Measurements from ENCODE around the gene CYP3A7. TPM values are rescaled to one million over a fixed set of nuclear protein-coding genes. Genes with fewer than 3 reads are reported as not detected.
"Not testable (repeated sequence)": the region's sequence is repeated elsewhere in the genome, so short reads cannot be mapped to it uniquely, and the experiment has no call there.

Gene CYP3A7
- polyA plus RNA-seq, 1 of the 3 experiments (the other 2 are of a cell fraction) = not detected

- no peak for TF ChIP-seq RFX5 (IDR thresholded peaks at IDR 0.05; ENCODE audit: low read length)
- no peak for TF ChIP-seq CTCF (IDR thresholded peaks at IDR 0.05)
- TF ChIP-seq MAX (IDR thresholded peaks at IDR 0.05; ENCODE audit: low read depth) = no peak
- no peak for TF ChIP-seq RXRA (IDR thresholded peaks at IDR 0.05; ENCODE audit: borderline replicate concordance, low read depth)
- TF ChIP-seq TCF12 (IDR thresholded peaks at IDR 0.05) = no peak
- TF ChIP-seq USF2 (IDR thresholded peaks at IDR 0.05; ENCODE audit: borderline replicate concordance, low read depth, low read length) = no peak
- TF ChIP-seq FOXJ3 (CRISPR knock-in tag; IDR thresholded peaks at IDR 0.05) = no peak
- no peak for TF ChIP-seq RCOR1 (IDR thresholded peaks at IDR 0.05; ENCODE audit: low read length)
Observed at GRCh38 chr7:99737726-99738125, 2.7 kb upstream of the CYP3A7 start (continued).

- H4K20me1 ChIP-seq (ENCODE audit: insufficient read depth); H3K9ac ChIP-seq; H3K9me2 ChIP-seq; H3K27ac ChIP-seq (ENCODE audit: low read depth in 2 of 2, low read length in 1 of 2); H3F3A ChIP-seq (replicated peaks; ENCODE audit: insufficient read depth); H3K27me3 ChIP-seq (ENCODE audit: insufficient read depth); H3K4me1 ChIP-seq (ENCODE audit: control insufficient read depth in 1 of 2, insufficient read depth in 2 of 2, low read depth in 1 of 2, low read length in 1 of 2); CTCF ChIA-PET; H3K4me3 ChIP-seq (ENCODE audit: low read depth in 2 of 2, low read length in 1 of 2); H3K9me3 ChIP-seq; H3K4me2 ChIP-seq; H3K79me2 ChIP-seq (ENCODE audit: insufficient read depth); H2AFZ ChIP-seq (ENCODE audit: low read depth); POLR2A ChIA-PET; H3K36me3 ChIP-seq (replicated peaks in 1 of 2; ENCODE audit: control insufficient read depth in 1 of 2, insufficient read depth in 2 of 2, low read length in 1 of 2); DNase-seq: not testable (repeated sequence)
- 13% methylated on average over 4 of the region's 4 CpGs for WGBS (ENCODE audit: low lambda C conversion rate)
Observed at GRCh38 chr7:99736667-99737066, 1.7 kb upstream of the CYP3A7 start.

GRCh38 chr7:99733448-99733847 lies 1.5 kb downstream of the CYP3A7 start:
- TF ChIP-seq MAX (IDR thresholded peaks at IDR 0.05; ENCODE audit: low read depth) (no peak), CTCF (IDR thresholded peaks at IDR 0.05) (peak; percentile 55)
- Histone ChIP-seq H2AFZ (ENCODE audit: low read depth) (no peak overlapping the region), H3F3A (replicated peaks; ENCODE audit: insufficient read depth) (no peaks in the 10 kb centered on the region), H4K20me1 (ENCODE audit: insufficient read depth) (no peaks in the 10 kb centered on the region), H3K9me3 (no peaks in the 10 kb centered on the region), H3K4me3 (ENCODE audit: low read depth in 2 of 2, low read length in 1 of 2) (no peak overlapping the region), H3K79me2 (ENCODE audit: insufficient read depth) (no peaks in the 10 kb centered on the region), H3K4me1 (ENCODE audit: control insufficient read depth in 1 of 2, insufficient read depth in 2 of 2, low read depth in 1 of 2, low read length in 1 of 2) (peaks cover 0 to 9% of the 10 kb centered on the region in 2 experiments; a peak in 1 of 4 replicates), H3K9ac (no peak overlapping the region), H3K36me3 (replicated peaks in 1 of 2; ENCODE audit: control insufficient read depth in 1 of 2, insufficient read depth in 2 of 2, low read length in 1 of 2) (no peaks in the 10 kb centered on the region), H3K27ac (ENCODE audit: low read depth in 2 of 2, low read length in 1 of 2) (no peak overlapping the region), H3K9me2 (no peaks in the 10 kb centered on the region), H3K4me2 (no peak overlapping the region), H3K27me3 (ENCODE audit: insufficient read depth) (no peaks in the 10 kb centered on the region)
- ChIA-PET CTCF (no interaction called here), POLR2A (no interaction called here)
- DNase-seq = no peak
- WGBS (ENCODE audit: low lambda C conversion rate) = 38% methylated on average over 2 of the region's 2 CpGs

Measured in SK-N-SH (cell line).